Measurements from ENCODE around the gene SCARB2.
A peak's percentile ranks its signal among the peaks of the same experiment; 100 is the strongest.

Gene SCARB2

GRCh38 chr4:76200771-76201231 is 12.8 kb downstream of the SCARB2 start:
- no peak for DNase-seq (ENCODE audit: low read depth)
- no peak overlapping the region for H3K4me3 ChIP-seq (ENCODE audit: low read length)
- TF ChIP-seq CTCF (conservative IDR thresholded peaks at IDR 0.05; ENCODE audit: low read length), result no peak

GRCh38 chr4:76199664-76200211 is 13.9 kb downstream of the SCARB2 start:
- no peak overlapping the region for H3K4me3 ChIP-seq (ENCODE audit: low read length)
- TF ChIP-seq CTCF (conservative IDR thresholded peaks at IDR 0.05; ENCODE audit: low read length), result no peak
- DNase-seq (ENCODE audit: low read depth), result no peak

GRCh38 chr4:76198411-76199237 is 15.0 kb downstream of the SCARB2 start:
- peak; percentile 83 for DNase-seq (ENCODE audit: low read depth)
- TF ChIP-seq CTCF (conservative IDR thresholded peaks at IDR 0.05; ENCODE audit: low read length), result no peak
- H3K4me3 ChIP-seq (ENCODE audit: low read length), result peak overlapping the region; percentile 10; the same call in 1 of the 2 replicates

GRCh38 chr4:76197971-76198410 is 15.6 kb downstream of the SCARB2 start:
- no peak overlapping the region for H3K4me3 ChIP-seq (ENCODE audit: low read length)
- TF ChIP-seq CTCF (conservative IDR thresholded peaks at IDR 0.05; ENCODE audit: low read length), result no peak
- DNase-seq (ENCODE audit: low read depth), result peak; percentile 50

GRCh38 chr4:76197031-76197743 is 16.4 kb downstream of the SCARB2 start:
- no peak for TF ChIP-seq CTCF (conservative IDR thresholded peaks at IDR 0.05; ENCODE audit: low read length)
- no peak overlapping the region for H3K4me3 ChIP-seq (ENCODE audit: low read length)
- DNase-seq (ENCODE audit: low read depth), result peak; percentile 75

- DNase-seq (ENCODE audit: low read depth), result no peak
- H3K4me3 ChIP-seq (ENCODE audit: low read length), result no peak overlapping the region
- no peak for TF ChIP-seq CTCF (conservative IDR thresholded peaks at IDR 0.05; ENCODE audit: low read length)
Observed at GRCh38 chr4:76196376-76196775, 17.2 kb downstream of the SCARB2 start.
